Epithelial cell of esophagus (primary cell): ENCODE data around the gene SEC23A.

Experiments used
- DNase-seq: peaks from one replicate; pipeline ENCODE4 v3.0.0; 2010; ENCODE audit warnings: low read depth
- H3K4me3 ChIP-seq: 2 replicates; pipeline ENCODE4 v1.5.1; 2011; ENCODE audit warnings: mild to moderate bottlenecking, low read length, control low read depth
- CTCF ChIP-seq: IDR thresholded peaks from 2 replicates; pipeline ENCODE4 v1.5.1; 2011; ENCODE audit warnings: low read depth, mild to moderate bottlenecking, low read length, control low read depth, inconsistent platforms; ENCODE audit not compliant: insufficient read depth; ENCODE audit errors: missing control alignments

Gene SEC23A

GRCh38 chr14:39035336-39035735, 67.7 kb downstream of the SEC23A start:
- no peak for TF ChIP-seq CTCF
- DNase-seq: no peak
- H3K4me3 ChIP-seq: no peak overlapping the region

GRCh38 chr14:39034481-39035296, 68.3 kb downstream of the SEC23A start:
- no peak overlapping the region for H3K4me3 ChIP-seq
- peak; percentile 51 for TF ChIP-seq CTCF
- DNase-seq: peak; percentile 11

GRCh38 chr14:39033371-39033770, 69.7 kb downstream of the SEC23A start:
- DNase-seq: peak; percentile 6
- no peak for TF ChIP-seq CTCF
- H3K4me3 ChIP-seq: no peak overlapping the region

- no peak for TF ChIP-seq CTCF
- DNase-seq: no peak
- H3K4me3 ChIP-seq: no peak overlapping the region
These were observed 72.8 kb downstream of the SEC23A start for GRCh38 chr14:39030209-39030608.

GRCh38 chr14:39029789-39030188, 73.2 kb downstream of the SEC23A start:
- no peak for TF ChIP-seq CTCF
- no peak overlapping the region for H3K4me3 ChIP-seq
- no peak for DNase-seq

- no peak overlapping the region for H3K4me3 ChIP-seq
- TF ChIP-seq CTCF: no peak
- no peak for DNase-seq
These were observed 74.4 kb downstream of the SEC23A start for GRCh38 chr14:39028620-39029019.
